Colonic mucosa (tissue), 4 donors: Measurements from ENCODE around the gene JUN. TPM values are rescaled to one million over a fixed set of nuclear protein-coding genes. Genes with fewer than 3 reads are reported as not detected.
A peak's percentile ranks its signal among the peaks of the same experiment; 100 is the strongest.

Source experiments
- DNase-seq: peaks from one replicate; pipeline ENCODE4 v3.0.0-alpha.2; 2020
- H3K27ac ChIP-seq: fragments of 200-600 bp; one replicate; pipeline ENCODE4 v1.8.0; 2021
- H3K27me3 ChIP-seq: fragments of 200-600 bp; one replicate; pipeline ENCODE4 v1.8.0; 2021
- H3K36me3 ChIP-seq: fragments of 200-600 bp; one replicate; pipeline ENCODE4 v1.8.0; 2021
- H3K4me1 ChIP-seq: fragments of 200-600 bp; one replicate; pipeline ENCODE4 v1.8.0; 2021; ENCODE audit warnings: mild to moderate bottlenecking
- H3K4me3 ChIP-seq: fragments of 200-600 bp; one replicate; pipeline ENCODE4 v1.8.0; 2021
- H3K9ac ChIP-seq, 2 donors: one replicate each; pipeline ENCODE4 v1.7.0; 2013; ENCODE audit warnings: control low read depth in 2 of 2, low read depth in 2 of 2, low read length in 2 of 2
- H3K9me3 ChIP-seq: fragments of 200-600 bp; one replicate; pipeline ENCODE4 v1.8.0; 2021
- intact Hi-C: fragments of 100-400 bp; cut with DNase I; formaldehyde crosslinking; loops from one replicate; pipeline ENCODE4 v1.14.1; 2022
- total RNA-seq, 2 donors: library from RNA; stranded (reverse); fragmentation: NEBNext Ultra II Directional in 1 of 2; extraction: Animal tissue kit (Norgen Biotek cat#: 25700) in 1 of 2; gene quantifications; one replicate each; pipeline ENCODE4 v1.2.1, GENCODE V29; 2021
- TF ChIP-seq, protein P1 (sequence below): fragments of 200-600 bp; IDR thresholded peaks from one replicate; pipeline ENCODE4 v1.8.0; 2022; ENCODE audit warnings: antibody characterized with exemption, mild to moderate bottlenecking
- donor health status: healthy.
- donor health status: DM: no; HTN: no; CAD: no.
- donor health status: DM: no; HTN: no; CAD: no.

JUN gene
- total RNA-seq, 2 donors from 2014 or later: 94.1 to 137 TPM

DNA sequence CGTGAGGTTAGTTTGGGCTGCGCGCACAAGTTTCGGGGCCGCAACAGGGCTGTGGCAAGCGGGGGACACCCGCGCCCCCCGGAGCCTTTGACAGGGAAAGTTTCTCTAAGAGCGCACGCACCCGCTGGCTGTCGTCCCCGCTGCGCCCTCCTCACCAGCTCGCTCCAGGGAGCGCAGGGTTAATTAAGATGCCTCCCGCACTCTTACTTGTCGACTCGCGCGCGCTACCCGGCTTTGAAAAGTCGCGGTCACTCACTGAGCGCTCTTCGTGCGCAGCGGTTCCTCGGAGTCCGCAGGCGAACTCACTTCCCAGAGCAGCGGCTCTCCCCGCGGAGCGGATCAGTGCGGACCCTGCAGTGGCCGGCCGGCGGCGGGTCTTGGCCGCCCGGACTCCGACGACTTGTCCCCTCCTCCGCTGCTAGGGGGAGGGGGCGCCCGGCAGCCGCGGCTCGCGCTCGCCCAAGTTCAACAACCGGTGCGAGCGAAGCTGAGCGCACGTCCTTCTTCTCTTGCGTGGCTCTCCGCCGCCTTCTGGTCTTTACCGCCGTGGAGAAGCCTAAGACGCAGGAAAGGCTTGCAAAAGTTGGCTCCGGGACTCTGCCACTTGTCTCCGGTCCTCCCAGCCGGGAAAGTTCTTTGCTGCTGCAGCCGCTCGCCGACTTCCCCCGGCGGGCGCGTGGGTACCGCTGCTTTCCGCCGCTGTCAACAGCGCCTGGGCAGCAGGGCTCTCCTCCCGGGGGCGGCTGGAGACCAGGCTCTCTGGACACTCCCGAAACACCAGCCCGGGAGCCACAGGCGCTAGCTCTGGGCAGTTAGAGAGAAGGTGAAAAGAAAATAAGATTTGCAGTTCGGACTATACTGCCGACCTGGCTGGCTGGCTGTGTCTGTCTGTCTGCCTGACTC lies 506 bp downstream of the JUN start:
- H3K9me3 ChIP-seq: no peaks in the 10 kb centered on the region
- no peaks in the 10 kb centered on the region for H3K36me3 ChIP-seq
- H3K4me3 ChIP-seq: peak overlapping the region; percentile 82
- peak overlapping the region; percentile 99 for H3K27ac ChIP-seq
- no peaks in the 10 kb centered on the region for H3K27me3 ChIP-seq
- intact Hi-C loops: loop anchor here (5.0 to 10.0 kb wide), 3 partner anchors 119 to 509 kb away; no protein-coding TSS in a partner anchor
- TF ChIP-seq, protein P1, sequence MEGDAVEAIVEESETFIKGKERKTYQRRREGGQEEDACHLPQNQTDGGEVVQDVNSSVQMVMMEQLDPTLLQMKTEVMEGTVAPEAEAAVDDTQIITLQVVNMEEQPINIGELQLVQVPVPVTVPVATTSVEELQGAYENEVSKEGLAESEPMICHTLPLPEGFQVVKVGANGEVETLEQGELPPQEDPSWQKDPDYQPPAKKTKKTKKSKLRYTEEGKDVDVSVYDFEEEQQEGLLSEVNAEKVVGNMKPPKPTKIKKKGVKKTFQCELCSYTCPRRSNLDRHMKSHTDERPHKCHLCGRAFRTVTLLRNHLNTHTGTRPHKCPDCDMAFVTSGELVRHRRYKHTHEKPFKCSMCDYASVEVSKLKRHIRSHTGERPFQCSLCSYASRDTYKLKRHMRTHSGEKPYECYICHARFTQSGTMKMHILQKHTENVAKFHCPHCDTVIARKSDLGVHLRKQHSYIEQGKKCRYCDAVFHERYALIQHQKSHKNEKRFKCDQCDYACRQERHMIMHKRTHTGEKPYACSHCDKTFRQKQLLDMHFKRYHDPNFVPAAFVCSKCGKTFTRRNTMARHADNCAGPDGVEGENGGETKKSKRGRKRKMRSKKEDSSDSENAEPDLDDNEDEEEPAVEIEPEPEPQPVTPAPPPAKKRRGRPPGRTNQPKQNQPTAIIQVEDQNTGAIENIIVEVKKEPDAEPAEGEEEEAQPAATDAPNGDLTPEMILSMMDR: no peak
- DNase-seq: peak; percentile 53
- no peaks in the 10 kb centered on the region for H3K4me1 ChIP-seq
- peak overlapping the region; percentile 97 to 99 for H3K9ac ChIP-seq

DNA sequence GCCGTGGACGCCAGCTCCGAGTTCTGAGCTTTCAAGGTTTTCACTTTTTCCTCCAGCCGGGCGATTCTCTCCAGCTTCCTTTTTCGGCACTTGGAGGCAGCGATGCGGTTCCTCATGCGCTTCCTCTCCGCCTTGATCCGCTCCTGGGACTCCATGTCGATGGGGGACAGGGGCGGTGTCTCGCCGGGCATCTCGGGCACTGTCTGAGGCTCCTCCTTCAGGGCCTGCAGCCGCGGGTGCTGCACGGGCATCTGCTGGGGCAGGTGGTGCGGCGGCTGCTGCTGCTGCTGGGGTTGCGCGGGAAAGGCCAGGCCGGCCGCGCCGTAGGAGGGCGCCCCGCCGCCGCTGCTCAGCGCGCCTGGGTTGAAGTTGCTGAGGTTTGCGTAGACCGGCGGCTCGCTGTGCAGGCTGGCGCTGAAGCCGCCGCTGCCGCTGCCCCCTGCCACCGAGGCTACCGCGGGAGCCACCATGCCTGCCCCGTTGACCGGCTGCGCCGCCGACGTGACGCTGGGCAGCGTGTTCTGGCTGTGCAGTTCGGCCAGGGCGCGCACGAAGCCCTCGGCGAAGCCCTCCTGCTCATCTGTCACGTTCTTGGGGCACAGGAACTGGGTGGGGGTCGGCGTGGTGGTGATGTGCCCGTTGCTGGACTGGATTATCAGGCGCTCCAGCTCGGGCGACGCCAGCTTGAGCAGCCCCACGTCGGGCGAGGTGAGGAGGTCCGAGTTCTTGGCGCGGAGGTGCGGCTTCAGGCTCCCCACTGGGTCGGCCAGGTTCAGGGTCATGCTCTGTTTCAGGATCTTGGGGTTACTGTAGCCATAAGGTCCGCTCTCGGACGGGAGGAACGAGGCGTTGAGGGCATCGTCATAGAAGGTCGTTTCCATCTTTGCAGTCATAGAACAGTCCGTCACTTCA lies 1.4 kb downstream of the JUN start:
- H3K9ac ChIP-seq: peak overlapping the region; percentile 97 to 99
- peak overlapping the region; percentile 82 for H3K4me3 ChIP-seq
- no peaks in the 10 kb centered on the region for H3K27me3 ChIP-seq
- TF ChIP-seq, protein P1: no peak
- H3K27ac ChIP-seq: peak overlapping the region; percentile 99
- H3K9me3 ChIP-seq: no peaks in the 10 kb centered on the region
- no peaks in the 10 kb centered on the region for H3K36me3 ChIP-seq
- no peaks in the 10 kb centered on the region for H3K4me1 ChIP-seq
- intact Hi-C loops: loop anchor here (5.0 to 10.0 kb wide), 3 partner anchors 120 to 510 kb away; no protein-coding TSS in a partner anchor
- DNase-seq: peak; percentile 61

DNA sequence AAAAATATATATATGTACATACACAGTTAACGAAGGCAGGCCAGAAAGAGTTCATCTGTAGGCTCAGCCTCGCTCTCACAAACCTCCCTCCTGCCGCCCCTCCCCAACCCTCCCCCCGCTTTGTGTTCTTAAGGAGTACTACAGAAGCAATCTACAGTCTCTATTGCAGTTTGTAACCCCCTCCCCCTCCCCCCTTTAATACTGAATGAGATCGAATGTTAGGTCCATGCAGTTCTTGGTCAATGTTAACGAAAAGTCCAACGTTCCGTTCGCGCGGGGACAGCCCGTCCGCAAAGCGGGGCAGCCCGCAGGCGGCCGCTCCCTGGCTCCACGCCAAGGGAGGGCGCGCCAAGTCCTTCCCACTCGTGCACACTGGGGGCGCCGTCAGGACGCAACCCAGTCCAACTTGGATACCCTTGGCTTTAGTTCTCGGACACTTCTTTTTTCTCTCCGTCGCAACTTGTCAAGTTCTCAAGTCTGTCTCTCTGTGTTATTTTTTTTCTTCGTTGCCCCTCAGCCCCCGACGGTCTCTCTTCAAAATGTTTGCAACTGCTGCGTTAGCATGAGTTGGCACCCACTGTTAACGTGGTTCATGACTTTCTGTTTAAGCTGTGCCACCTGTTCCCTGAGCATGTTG lies 2.2 kb downstream of the JUN start:
- no peaks in the 10 kb centered on the region for H3K4me1 ChIP-seq
- H3K27me3 ChIP-seq: no peaks in the 10 kb centered on the region
- H3K4me3 ChIP-seq: peak overlapping the region; percentile 82
- intact Hi-C loops: loop anchor here (5.0 to 10.0 kb wide), 3 partner anchors 121 to 511 kb away; no protein-coding TSS in a partner anchor
- peak; percentile 72 for DNase-seq
- TF ChIP-seq, protein P1: peak; percentile 25
- H3K9ac ChIP-seq: peak overlapping the region; percentile 97 to 99
- H3K36me3 ChIP-seq: no peaks in the 10 kb centered on the region
- peak overlapping the region; percentile 99 for H3K27ac ChIP-seq
- H3K9me3 ChIP-seq: no peaks in the 10 kb centered on the region

DNA sequence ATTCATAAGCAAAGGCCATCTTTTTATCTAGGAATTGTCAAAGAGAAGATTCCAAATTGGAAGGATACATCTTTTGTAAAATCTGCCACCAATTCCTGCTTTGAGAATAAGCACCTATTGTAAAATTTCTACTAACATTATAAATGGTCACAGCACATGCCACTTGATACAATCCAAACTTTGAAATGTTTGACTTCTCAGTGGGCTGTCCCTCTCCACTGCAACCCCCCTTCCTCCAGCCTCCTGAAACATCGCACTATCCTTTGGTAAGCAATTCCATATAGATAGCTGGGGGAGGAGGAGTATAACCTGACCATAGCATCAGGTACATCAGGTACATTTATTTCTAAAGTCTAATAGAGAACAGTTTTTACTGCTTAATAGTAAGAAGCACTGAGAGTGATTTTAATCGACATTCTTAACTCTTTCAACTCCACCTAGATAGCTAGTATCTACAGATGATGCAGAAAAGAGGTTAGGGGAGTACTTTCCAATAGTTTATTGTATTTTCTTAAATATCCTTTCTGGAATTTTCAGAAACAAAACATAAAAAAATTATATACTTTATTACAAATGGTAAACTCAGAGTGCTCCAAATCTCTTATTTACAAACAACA lies 2.9 kb downstream of the JUN start:
- Histone ChIP-seq H3K9me3 (no peaks in the 10 kb centered on the region), H3K4me1 (no peaks in the 10 kb centered on the region), H3K9ac (peak overlapping the region; percentile 97 to 99), H3K36me3 (no peaks in the 10 kb centered on the region), H3K4me3 (peak overlapping the region; percentile 82), H3K27me3 (no peaks in the 10 kb centered on the region), H3K27ac (peak overlapping the region; percentile 99)
- intact Hi-C loops: loop anchor here (5.0 to 10.0 kb wide), 3 partner anchors 121 to 511 kb away; no protein-coding TSS in a partner anchor
- DNase-seq: peak; percentile 28
- TF ChIP-seq, protein P1: no peak
